Activated CD8-positive, alpha-beta memory T cell treated with anti-CD3 and anti-CD28 coated beads for 36 hours (primary cell): Measurements from ENCODE around the gene ANKRD33. TPM values are rescaled to one million over a fixed set of nuclear protein-coding genes. Genes with fewer than 3 reads are reported as not detected.

Experiments used
- CTCF ChIA-PET: fragments of 350-600 bp; sonication (Branson Sonifier 250); formaldehyde crosslinking; loops from one replicate; lab custom pipeline; 2021; ENCODE audit warnings: antibody characterized with exemption; lab: Charles Lee
- POLR2A ChIA-PET: fragments of 350-600 bp; sonication (Branson Sonifier 250); formaldehyde crosslinking; loops from one replicate; lab custom pipeline; 2021; ENCODE audit warnings: antibody characterized with exemption; lab: Charles Lee
- total RNA-seq, 2 experiments: library from RNA; stranded (reverse); gene quantifications; one replicate each; pipeline ENCODE4 v1.2.3, GENCODE V29; 2021

Gene ANKRD33, protein sequence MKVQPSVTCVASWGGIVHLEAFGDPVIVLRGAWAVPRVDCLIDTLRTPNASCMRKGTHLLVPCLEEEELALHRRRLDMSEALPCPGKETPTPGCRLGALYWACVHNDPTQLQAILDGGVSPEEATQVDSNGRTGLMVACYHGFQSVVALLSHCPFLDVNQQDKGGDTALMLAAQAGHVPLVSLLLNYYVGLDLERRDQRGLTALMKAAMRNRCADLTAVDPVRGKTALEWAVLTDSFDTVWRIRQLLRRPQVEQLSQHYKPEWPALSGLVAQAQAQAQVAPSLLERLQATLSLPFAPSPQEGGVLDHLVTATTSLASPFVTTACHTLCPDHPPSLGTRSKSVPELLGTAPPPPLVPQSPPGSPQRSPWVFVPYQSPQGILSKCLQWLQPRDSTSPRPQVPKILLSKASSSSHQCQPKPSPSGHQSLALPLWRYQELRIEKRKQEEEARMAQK
- total RNA-seq = not detected

GRCh38 chr12:51887476-51888315 is at the start of gene ANKRD33:
Gene ANKRD33, plus strand, starts transcription at chr12:51888103. Its CDS starts 84 bp downstream, at chr12:51888187.
- CTCF ChIA-PET = no interaction called here
- POLR2A ChIA-PET = interaction anchor here (0.5 kb wide), 1 partner anchor 94 kb away, joined by 4 read pairs; no protein-coding TSS in a partner anchor

DNA sequence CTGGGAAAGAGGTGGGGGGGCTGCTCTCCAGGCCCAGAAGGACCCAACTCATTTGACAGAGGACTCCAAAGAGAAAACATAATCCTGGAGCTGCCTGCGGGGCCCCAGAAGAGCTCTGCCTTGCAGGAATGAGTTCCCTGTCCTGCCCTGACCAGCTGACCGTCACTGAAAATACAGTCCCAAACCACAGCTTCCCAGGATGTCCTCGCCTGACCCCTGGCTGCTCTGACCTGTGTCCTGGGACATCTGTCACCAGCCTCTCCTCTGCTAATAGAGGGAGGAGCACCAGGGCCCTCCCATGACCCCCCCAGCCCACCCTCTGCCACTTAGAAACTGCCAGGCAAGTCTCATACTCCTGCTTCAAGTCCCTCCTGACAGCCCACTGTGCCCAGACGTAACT is 49.1 kb upstream of the ANKRD33 start:
- CTCF ChIA-PET = no interaction called here
- POLR2A ChIA-PET = no interaction called here

DNA sequence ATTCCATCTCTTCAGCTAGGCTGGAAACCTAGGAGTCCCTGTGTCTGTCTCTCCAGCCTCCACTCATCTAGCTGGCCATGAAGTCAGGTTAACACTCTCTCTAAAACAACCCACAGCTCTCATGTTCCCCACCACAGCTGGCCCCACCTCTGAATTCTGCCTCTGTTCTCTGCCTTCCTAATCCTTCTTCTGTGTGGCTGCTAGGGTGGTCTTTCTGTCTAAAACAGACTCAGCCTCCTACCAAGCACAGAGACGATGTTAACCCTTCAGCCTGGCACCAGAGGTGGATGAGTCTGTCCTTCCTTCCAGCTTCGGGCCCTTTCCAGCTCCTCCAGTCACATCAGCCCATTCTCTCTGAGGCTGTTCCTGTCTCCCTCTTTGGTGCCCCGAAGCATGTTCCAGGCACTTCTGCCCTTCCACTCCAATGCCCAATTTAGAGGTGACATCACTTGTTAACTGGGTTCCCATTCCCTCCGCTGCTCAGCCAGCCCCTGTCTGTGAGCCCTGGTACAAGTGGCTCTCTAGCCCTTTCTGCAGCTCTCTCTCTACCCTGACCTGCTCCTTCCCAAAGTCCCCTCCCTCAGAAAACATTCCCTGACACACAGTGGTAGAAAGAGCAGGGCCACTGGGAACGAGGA is 48.5 kb upstream of the ANKRD33 start:
- ChIA-PET POLR2A (no interaction called here), CTCF (no interaction called here)

GRCh38 chr12:51840966-51841365 is 46.9 kb upstream of the ANKRD33 start:
- ChIA-PET POLR2A (no interaction called here), CTCF (interaction anchor here (1.3 kb wide), 1 partner anchor 10 kb away, joined by 5 read pairs; no protein-coding TSS in a partner anchor)

DNA sequence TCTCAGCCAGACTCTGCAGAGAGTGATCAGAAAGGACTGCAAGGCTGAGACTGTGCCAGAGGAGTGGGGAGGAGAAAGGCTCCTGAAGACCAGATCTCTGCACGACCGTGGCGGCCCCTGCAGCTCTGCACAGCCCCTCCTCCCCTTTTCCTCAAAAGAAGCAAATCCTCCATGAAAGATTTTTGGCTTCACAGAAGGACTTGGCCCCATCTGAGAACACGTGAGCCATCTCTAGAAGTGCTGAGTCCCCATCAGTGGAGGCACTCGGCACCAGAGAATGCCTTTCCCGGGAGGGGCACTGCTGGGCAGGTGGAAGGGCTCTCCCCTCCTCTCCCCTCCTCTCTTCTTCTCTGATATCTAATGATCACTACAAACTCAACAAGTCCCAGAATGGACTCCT is 46.2 kb upstream of the ANKRD33 start:
- POLR2A ChIA-PET = no interaction called here
- CTCF ChIA-PET = interaction anchor here (1.3 kb wide), 1 partner anchor 11 kb away, joined by 5 read pairs; no protein-coding TSS in a partner anchor

DNA sequence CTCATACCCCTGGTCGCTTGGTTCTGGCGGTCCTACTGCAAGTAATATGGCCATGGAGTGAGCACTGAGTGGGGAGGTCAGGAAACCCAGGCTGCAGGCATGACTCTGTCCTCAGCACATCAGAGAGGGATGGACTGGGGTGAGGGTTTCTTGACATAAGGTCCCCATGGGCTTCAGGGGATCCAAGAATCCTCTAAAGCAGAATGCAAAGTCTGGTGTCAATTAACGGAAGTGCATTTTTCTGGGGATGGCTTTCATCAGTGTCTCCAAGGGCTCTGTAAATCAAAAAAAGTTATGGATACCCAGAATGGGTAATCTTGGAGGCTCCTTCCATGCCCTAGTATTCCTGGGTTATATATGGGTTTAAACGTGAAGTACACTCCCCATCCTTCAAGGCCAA is 43.0 kb upstream of the ANKRD33 start:
- ChIA-PET CTCF (interaction anchor here (0.9 kb wide), 1 partner anchor 31 kb away, joined by 3 read pairs; no protein-coding TSS in a partner anchor), POLR2A (no interaction called here)

DNA sequence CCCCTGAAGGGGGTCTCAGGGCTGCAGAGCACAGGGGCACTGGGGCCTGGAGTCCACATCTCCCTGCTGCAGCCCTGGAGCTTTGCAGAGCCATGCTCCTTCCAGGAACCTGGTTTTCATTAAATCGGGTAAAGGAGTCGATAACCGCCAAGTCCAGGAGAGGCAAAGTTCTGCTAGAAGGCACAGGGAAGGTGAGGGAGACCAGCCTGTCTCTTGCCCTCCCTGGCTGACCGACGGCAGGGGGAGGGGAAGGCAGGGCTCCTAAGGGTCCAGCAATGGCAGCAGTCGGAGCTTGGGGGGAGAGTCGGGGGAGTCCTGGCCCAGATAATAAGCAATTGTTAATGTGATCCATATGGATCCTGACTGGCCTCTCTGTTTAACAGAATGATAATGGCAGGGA is 42.4 kb upstream of the ANKRD33 start:
- POLR2A ChIA-PET = no interaction called here
- CTCF ChIA-PET = interaction anchor here (0.9 to 2.2 kb wide), 2 partner anchors 30 to 32 kb away, joined by 3 to 7 read pairs; no protein-coding TSS in a partner anchor

- CTCF ChIA-PET = interaction anchor here (2.2 kb wide), 1 partner anchor 29 kb away, joined by 7 read pairs; no protein-coding TSS in a partner anchor
- POLR2A ChIA-PET = no interaction called here
Measured at GRCh38 chr12:51846271-51846691, 41.6 kb upstream of the ANKRD33 start.

- ChIA-PET CTCF (interaction anchor here (2.2 kb wide), 1 partner anchor 28 kb away, joined by 7 read pairs; no protein-coding TSS in a partner anchor), POLR2A (no interaction called here)
Measured at GRCh38 chr12:51846911-51847642, 40.8 kb upstream of the ANKRD33 start.

- ChIA-PET POLR2A (no interaction called here), CTCF (no interaction called here)
Measured at GRCh38 chr12:51847643-51848325, 40.1 kb upstream of the ANKRD33 start.

GRCh38 chr12:51848326-51848727 is 39.6 kb upstream of the ANKRD33 start, which contains the start of gene FIGNL2:
Gene FIGNL2, minus strand, starts transcription at chr12:51848718. Its CDS starts 26,305 bp downstream, at chr12:51822413.
- CTCF ChIA-PET = no interaction called here
- POLR2A ChIA-PET = no interaction called here

- CTCF ChIA-PET = interaction anchor here (0.5 kb wide), 1 partner anchor 134 kb away, joined by 3 read pairs; no protein-coding TSS in a partner anchor
Measured at GRCh38 chr12:51848841-51849735, 38.8 kb upstream of the ANKRD33 start.

DNA sequence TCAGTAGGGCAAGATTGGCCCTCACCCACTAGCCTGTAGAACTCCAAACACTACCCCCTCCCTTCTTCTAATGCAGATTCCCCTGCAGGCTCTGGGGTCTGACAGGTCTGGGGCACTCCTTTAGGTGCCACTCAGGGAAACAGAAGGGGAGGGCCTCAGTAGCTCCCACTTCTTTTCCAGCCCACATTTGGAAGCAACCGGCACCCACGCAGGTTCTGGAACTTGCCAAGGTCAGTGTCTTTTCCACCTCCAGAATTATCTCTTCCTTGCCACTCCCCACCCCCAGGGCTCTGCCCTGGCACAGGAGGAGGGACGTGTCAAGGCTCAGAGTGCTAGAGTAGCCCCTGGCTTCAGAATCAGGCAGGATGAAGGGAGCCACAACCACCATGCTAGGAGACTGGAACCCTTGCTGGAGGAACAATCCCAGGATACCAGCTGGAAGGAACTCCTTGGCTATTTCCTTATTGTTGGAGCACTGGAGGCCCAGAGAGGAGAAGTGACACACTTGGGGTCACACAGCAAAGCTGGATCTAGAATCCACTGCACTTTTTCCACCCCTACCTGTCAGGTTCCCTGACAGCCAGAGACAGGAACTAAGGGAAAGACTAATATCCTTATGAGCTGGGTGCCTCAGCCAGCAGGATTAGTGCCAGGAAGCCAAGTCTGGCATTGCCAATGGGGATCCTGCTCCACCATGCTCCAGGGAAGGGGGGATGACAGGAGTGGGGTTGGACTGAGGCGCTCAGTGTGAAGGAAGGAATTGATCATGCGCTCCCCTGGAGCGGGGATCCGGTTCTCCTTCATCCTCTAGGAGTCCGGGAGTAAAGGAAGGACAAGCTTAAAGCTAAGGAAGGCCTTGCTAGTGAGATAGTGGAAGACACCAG is 37.6 kb upstream of the ANKRD33 start:
- POLR2A ChIA-PET = no interaction called here
- CTCF ChIA-PET = no interaction called here

More at GRCh38 chr12:51848841-51849735, 38.8 kb upstream of the ANKRD33 start:
- POLR2A ChIA-PET = no interaction called here

DNA sequence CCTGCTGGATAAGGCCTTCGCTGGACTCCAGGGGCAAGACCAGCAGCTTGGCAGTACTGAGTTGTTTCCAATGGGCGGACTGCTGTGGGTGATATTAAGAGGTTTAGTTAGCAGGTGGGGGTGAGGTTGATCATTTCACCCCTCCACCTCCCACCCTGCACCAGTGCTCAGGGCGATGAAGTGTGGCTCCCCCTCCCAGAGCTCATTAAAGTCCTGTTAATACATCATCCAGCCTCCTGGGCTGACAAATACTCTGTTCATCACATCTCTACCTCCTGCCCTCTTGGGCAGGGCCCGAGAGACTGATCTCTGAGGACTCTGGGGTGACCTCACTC is 37.0 kb upstream of the ANKRD33 start:
- POLR2A ChIA-PET = no interaction called here
- CTCF ChIA-PET = interaction anchor here (0.7 kb wide), 1 partner anchor 19 kb away, joined by 11 read pairs; no protein-coding TSS in a partner anchor

DNA sequence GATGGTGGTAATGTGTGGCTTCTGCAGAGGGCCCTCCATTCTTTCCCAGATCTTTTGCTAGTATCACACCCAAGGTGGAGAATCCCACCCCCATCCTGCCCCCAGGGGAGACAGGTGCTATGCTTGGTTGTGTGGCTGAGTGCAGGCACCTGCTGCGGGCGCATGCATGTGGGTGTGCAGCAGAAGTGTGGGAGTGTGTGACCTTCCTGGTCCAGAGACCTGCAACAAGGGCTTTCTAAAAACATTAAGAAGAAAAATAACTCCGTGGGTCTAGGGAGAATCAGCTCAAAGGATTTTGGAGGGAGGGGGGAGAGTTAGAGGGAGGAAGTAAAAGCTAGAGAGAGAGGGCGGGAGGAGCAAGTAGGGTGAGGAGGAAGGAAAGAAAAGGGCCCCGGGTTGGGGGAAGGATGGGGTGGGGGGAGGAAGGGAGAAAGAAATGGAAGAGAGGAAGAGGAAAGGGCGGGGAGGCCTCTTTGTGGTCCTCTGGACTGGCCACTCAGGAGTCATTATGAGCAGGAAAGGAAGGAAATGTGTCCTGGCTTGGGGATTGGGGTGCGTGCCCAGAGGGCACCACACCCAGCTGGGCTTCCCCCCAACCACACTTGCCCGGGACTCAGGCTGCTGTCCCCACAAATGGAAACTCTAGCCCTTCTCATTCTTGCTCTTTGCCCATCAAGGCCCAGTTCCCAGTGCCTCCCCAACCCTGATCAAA is 36.3 kb upstream of the ANKRD33 start:
- ChIA-PET CTCF (interaction anchor here (0.7 to 1.2 kb wide), 2 partner anchors 12 to 18 kb away, joined by 3 to 11 read pairs; no protein-coding TSS in a partner anchor), POLR2A (no interaction called here)
